Esophagus muscularis mucosa (tissue), 3 donors: Measurements from ENCODE around the gene CBFA2T3.

ENCODE experiments used
- POLR2A ChIP-seq: fragments of 450-650 bp; IDR thresholded peaks from one replicate; pipeline ENCODE4 v1.6.1; 2017; ENCODE audit warnings: antibody characterized with exemption, moderate library complexity, mild to moderate bottlenecking, low read depth
- POLR2AphosphoS5 ChIP-seq, 2 donors: sonication (generic); formaldehyde crosslinking; IDR thresholded peaks; one replicate each; pipeline ENCODE4 v1.6.1; 2017; ENCODE audit warnings: antibody characterized with exemption in 2 of 2
- TF ChIP-seq, protein P1 (sequence below), 3 experiments: fragments of 200-600 bp in 2 of 3; fragments of 450-650 bp in 1 of 3; sonication (generic) in 2 of 3; IDR thresholded peaks; one replicate each; pipeline ENCODE4 v1.5.1; 2017 to 2019; ENCODE audit warnings: antibody characterized with exemption in 3 of 3, mild to moderate bottlenecking in 2 of 3, moderate library complexity in 1 of 3

GRCh38 chr16:89002851-89003830 is 26.1 kb upstream of the CBFA2T3 start:
- TF ChIP-seq, protein P1, sequence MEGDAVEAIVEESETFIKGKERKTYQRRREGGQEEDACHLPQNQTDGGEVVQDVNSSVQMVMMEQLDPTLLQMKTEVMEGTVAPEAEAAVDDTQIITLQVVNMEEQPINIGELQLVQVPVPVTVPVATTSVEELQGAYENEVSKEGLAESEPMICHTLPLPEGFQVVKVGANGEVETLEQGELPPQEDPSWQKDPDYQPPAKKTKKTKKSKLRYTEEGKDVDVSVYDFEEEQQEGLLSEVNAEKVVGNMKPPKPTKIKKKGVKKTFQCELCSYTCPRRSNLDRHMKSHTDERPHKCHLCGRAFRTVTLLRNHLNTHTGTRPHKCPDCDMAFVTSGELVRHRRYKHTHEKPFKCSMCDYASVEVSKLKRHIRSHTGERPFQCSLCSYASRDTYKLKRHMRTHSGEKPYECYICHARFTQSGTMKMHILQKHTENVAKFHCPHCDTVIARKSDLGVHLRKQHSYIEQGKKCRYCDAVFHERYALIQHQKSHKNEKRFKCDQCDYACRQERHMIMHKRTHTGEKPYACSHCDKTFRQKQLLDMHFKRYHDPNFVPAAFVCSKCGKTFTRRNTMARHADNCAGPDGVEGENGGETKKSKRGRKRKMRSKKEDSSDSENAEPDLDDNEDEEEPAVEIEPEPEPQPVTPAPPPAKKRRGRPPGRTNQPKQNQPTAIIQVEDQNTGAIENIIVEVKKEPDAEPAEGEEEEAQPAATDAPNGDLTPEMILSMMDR (IDR thresholded peaks at IDR 0.05) = no peak
- TF ChIP-seq POLR2A (no peak), POLR2AphosphoS5 (IDR thresholded peaks at IDR 0.05) (no peak)
